Mucosa of stomach (tissue), 1 donor: ENCODE measurements around the gene ZSWIM6.

ENCODE experiments used
- H3K27me3 ChIP-seq: one replicate; pipeline ENCODE4 v1.7.0; 2013; ENCODE audit warnings: mild to moderate bottlenecking, low read length; ENCODE audit not compliant: control insufficient read depth, insufficient read depth
- H3K36me3 ChIP-seq: one replicate; pipeline ENCODE4 v1.7.0; 2013; ENCODE audit warnings: low read length; ENCODE audit not compliant: control insufficient read depth, insufficient read depth
- H3K4me1 ChIP-seq: one replicate; pipeline ENCODE4 v1.7.0; 2013; ENCODE audit warnings: mild to moderate bottlenecking, low read length; ENCODE audit not compliant: control insufficient read depth, insufficient read depth
- H3K4me3 ChIP-seq: one replicate; pipeline ENCODE4 v1.7.0; 2013; ENCODE audit warnings: low read length
- H3K9ac ChIP-seq: one replicate; pipeline ENCODE4 v1.7.0; 2013; ENCODE audit warnings: mild to moderate bottlenecking, low read length, moderate library complexity
- H3K9me3 ChIP-seq: one replicate; pipeline ENCODE4 v1.7.0; 2013; ENCODE audit warnings: mild to moderate bottlenecking, low read length, moderate library complexity; ENCODE audit not compliant: control insufficient read depth
- donor health status: Pancreatic carcinoma.

Gene ZSWIM6

GRCh38 chr5:61354199-61354598 lies 22.1 kb downstream of the ZSWIM6 start:
- H3K27me3 ChIP-seq = no peaks in the 10 kb centered on the region
- peaks cover 4% of the 10 kb centered on the region for H3K9me3 ChIP-seq
- H3K4me1 ChIP-seq = peaks cover 6% of the 10 kb centered on the region
- no peaks in the 10 kb centered on the region for H3K36me3 ChIP-seq
- no peak overlapping the region for H3K4me3 ChIP-seq
- no peak overlapping the region for H3K9ac ChIP-seq

GRCh38 chr5:61357745-61358144 lies 25.7 kb downstream of the ZSWIM6 start:
- Histone ChIP-seq H3K4me1 (peaks cover 7% of the 10 kb centered on the region), H3K9me3 (peaks cover 4% of the 10 kb centered on the region), H3K4me3 (no peak overlapping the region), H3K9ac (no peak overlapping the region), H3K27me3 (no peaks in the 10 kb centered on the region), H3K36me3 (no peaks in the 10 kb centered on the region)

- H3K4me1 ChIP-seq = peaks cover 7% of the 10 kb centered on the region
- H3K9me3 ChIP-seq = no peaks in the 10 kb centered on the region
- no peak overlapping the region for H3K9ac ChIP-seq
- H3K4me3 ChIP-seq = no peak overlapping the region
- H3K36me3 ChIP-seq = no peaks in the 10 kb centered on the region
- H3K27me3 ChIP-seq = no peaks in the 10 kb centered on the region
Observed at GRCh38 chr5:61362796-61363368, 30.8 kb downstream of the ZSWIM6 start.

GRCh38 chr5:61363401-61364114 lies 31.5 kb downstream of the ZSWIM6 start:
- H3K9ac ChIP-seq = no peak overlapping the region
- H3K4me3 ChIP-seq = no peak overlapping the region
- no peaks in the 10 kb centered on the region for H3K27me3 ChIP-seq
- H3K4me1 ChIP-seq = peaks cover 7% of the 10 kb centered on the region
- H3K9me3 ChIP-seq = no peaks in the 10 kb centered on the region
- no peaks in the 10 kb centered on the region for H3K36me3 ChIP-seq

GRCh38 chr5:61366497-61367240 lies 34.6 kb downstream of the ZSWIM6 start:
- Histone ChIP-seq H3K4me1 (no peaks in the 10 kb centered on the region), H3K27me3 (no peaks in the 10 kb centered on the region), H3K4me3 (no peak overlapping the region), H3K36me3 (no peaks in the 10 kb centered on the region), H3K9me3 (no peaks in the 10 kb centered on the region), H3K9ac (no peak overlapping the region)

- Histone ChIP-seq H3K9ac (no peak overlapping the region), H3K27me3 (no peaks in the 10 kb centered on the region), H3K9me3 (no peaks in the 10 kb centered on the region), H3K36me3 (no peaks in the 10 kb centered on the region), H3K4me1 (no peaks in the 10 kb centered on the region), H3K4me3 (no peak overlapping the region)
Observed at GRCh38 chr5:61370506-61370905, 38.4 kb downstream of the ZSWIM6 start.

- Histone ChIP-seq H3K9me3 (no peaks in the 10 kb centered on the region), H3K36me3 (no peaks in the 10 kb centered on the region), H3K4me1 (no peaks in the 10 kb centered on the region), H3K9ac (no peak overlapping the region), H3K27me3 (no peaks in the 10 kb centered on the region), H3K4me3 (no peak overlapping the region)
Observed at GRCh38 chr5:61371474-61371873, 39.4 kb downstream of the ZSWIM6 start.

GRCh38 chr5:61379677-61380076 lies 47.6 kb downstream of the ZSWIM6 start:
- H3K4me3 ChIP-seq = no peak overlapping the region
- no peaks in the 10 kb centered on the region for H3K4me1 ChIP-seq
- H3K36me3 ChIP-seq = no peaks in the 10 kb centered on the region
- H3K27me3 ChIP-seq = no peaks in the 10 kb centered on the region
- no peaks in the 10 kb centered on the region for H3K9me3 ChIP-seq
- no peak overlapping the region for H3K9ac ChIP-seq

- Histone ChIP-seq H3K9ac (no peak overlapping the region), H3K4me1 (peaks cover 11% of the 10 kb centered on the region), H3K4me3 (no peak overlapping the region), H3K36me3 (no peaks in the 10 kb centered on the region), H3K27me3 (no peaks in the 10 kb centered on the region), H3K9me3 (no peaks in the 10 kb centered on the region)
Observed at GRCh38 chr5:61381968-61382367, 49.9 kb downstream of the ZSWIM6 start.

- Histone ChIP-seq H3K27me3 (no peaks in the 10 kb centered on the region), H3K36me3 (no peaks in the 10 kb centered on the region), H3K4me3 (no peak overlapping the region), H3K9me3 (no peaks in the 10 kb centered on the region), H3K9ac (no peak overlapping the region), H3K4me1 (peaks cover 11% of the 10 kb centered on the region)
Observed at GRCh38 chr5:61385627-61386026, 53.6 kb downstream of the ZSWIM6 start.

- H3K9me3 ChIP-seq = no peaks in the 10 kb centered on the region
- no peak overlapping the region for H3K4me3 ChIP-seq
- H3K36me3 ChIP-seq = no peaks in the 10 kb centered on the region
- H3K9ac ChIP-seq = no peak overlapping the region
- H3K4me1 ChIP-seq = peaks cover 11% of the 10 kb centered on the region
- H3K27me3 ChIP-seq = no peaks in the 10 kb centered on the region
Observed at GRCh38 chr5:61386045-61386800, 54.2 kb downstream of the ZSWIM6 start.

- H3K4me1 ChIP-seq = peaks cover 19% of the 10 kb centered on the region
- H3K9ac ChIP-seq = no peak overlapping the region
- H3K9me3 ChIP-seq = no peaks in the 10 kb centered on the region
- no peaks in the 10 kb centered on the region for H3K36me3 ChIP-seq
- H3K27me3 ChIP-seq = no peaks in the 10 kb centered on the region
- H3K4me3 ChIP-seq = no peak overlapping the region
Observed at GRCh38 chr5:61389609-61390008, 57.6 kb downstream of the ZSWIM6 start.
